ENCODE results near the gene CTNNAL1.

- no peak for TF ChIP-seq CTCF (conservative IDR thresholded peaks at IDR 0.05)
- no peak for TF ChIP-seq ZFX (IDR thresholded peaks at IDR 0.05)
Observed at GRCh38 chr9:109048822-109049221, 35.5 kb upstream of the CTNNAL1 start.

All from C4-2B (cell line).